Activated CD4-positive, alpha-beta T cell treated with anti-CD3 and anti-CD28 coated beads, Interleukin-2, amount 50 U/mL, for 4 hours (primary cell): Measurements from ENCODE around the gene ACOT6.
"Not testable (repeated sequence)": the region's sequence is repeated elsewhere in the genome, so short reads cannot be mapped to it uniquely, and the experiment has no call there.

Experiments used
- DNase-seq, 2 experiments: peaks; one replicate each; pipeline ENCODE4 v3.0.0-alpha.2; 2020

The ACOT6 gene

GRCh38 chr14:73602994-73603393 lies 9.3 kb upstream of the ACOT6 start:
- no peak for DNase-seq

GRCh38 chr14:73606271-73606670 lies 6.0 kb upstream of the ACOT6 start:
- DNase-seq, result no peak

GRCh38 chr14:73607241-73607640 lies 5.1 kb upstream of the ACOT6 start:
- DNase-seq, result no peak

GRCh38 chr14:73610687-73611086 lies 1.6 kb upstream of the ACOT6 start:
- no peak for DNase-seq

GRCh38 chr14:73613046-73613383 lies 698 bp downstream of the ACOT6 start:
- DNase-seq, result no peak

- no peak for DNase-seq
Measured at GRCh38 chr14:73613419-73613963, 1.2 kb downstream of the ACOT6 start.

GRCh38 chr14:73616831-73617230 lies 4.5 kb downstream of the ACOT6 start:
- no peak for DNase-seq

- no peak for DNase-seq
Measured at GRCh38 chr14:73619524-73619923, 7.2 kb downstream of the ACOT6 start.

GRCh38 chr14:73620268-73620667 lies 8.0 kb downstream of the ACOT6 start:
- DNase-seq, result no peak

GRCh38 chr14:73623504-73624054 lies 11.3 kb downstream of the ACOT6 start:
- no peak for DNase-seq

GRCh38 chr14:73625706-73626105 lies 13.4 kb downstream of the ACOT6 start:
- DNase-seq, result no peak

- DNase-seq, result no peak
Measured at GRCh38 chr14:73627151-73627558, 14.8 kb downstream of the ACOT6 start.

- no peak for DNase-seq
Measured at GRCh38 chr14:73630009-73630780, 17.9 kb downstream of the ACOT6 start.

- DNase-seq, result peak; percentile 46 to 57
Measured at GRCh38 chr14:73633116-73634010, 21.0 kb downstream of the ACOT6 start.

- DNase-seq, result no peak
Measured at GRCh38 chr14:73634011-73634833, 21.9 kb downstream of the ACOT6 start.

GRCh38 chr14:73636355-73636754 lies 24.0 kb downstream of the ACOT6 start:
- not testable (repeated sequence) for DNase-seq

- no peak for DNase-seq
Measured at GRCh38 chr14:73637830-73638229, 25.5 kb downstream of the ACOT6 start.

GRCh38 chr14:73640796-73641365 lies 28.6 kb downstream of the ACOT6 start:
- DNase-seq, result no peak

GRCh38 chr14:73644531-73645247 lies 32.4 kb downstream of the ACOT6 start, which contains the start of gene DNAL1:
DNAL1 (plus strand) TSS chr14:73644986; CDS start chr14:73645040, 54 bp downstream.
- DNase-seq, result peak; percentile 84 to 86

- no peak for DNase-seq
Measured at GRCh38 chr14:73645248-73645610, 32.9 kb downstream of the ACOT6 start.

GRCh38 chr14:73651005-73651404 lies 38.7 kb downstream of the ACOT6 start:
- no peak for DNase-seq
